SK-N-SH (cell line): ENCODE results near the gene MGST2. TPM values are rescaled to one million over a fixed set of nuclear protein-coding genes. Genes with fewer than 3 reads are reported as not detected.

Experiments
- CTCF ChIA-PET: fragments of 300-600, 350-600 bp; formaldehyde crosslinking; extraction: SDS; loops from one replicate; lab custom pipeline; 2021; lab: Yijun Ruan, JAX
- POLR2A ChIA-PET: fragments of 350-600 bp; sonication (Branson Sonifier 250); formaldehyde crosslinking; extraction: SDS; loops from one replicate; lab custom pipeline; 2020; ENCODE audit warnings: antibody characterized with exemption, inconsistent platforms; lab: Yijun Ruan, JAX
- DNase-seq: peaks from one replicate; pipeline ENCODE4 v3.0.0; 2012
- H2AFZ ChIP-seq: fragments of 200-600 bp; sonication (generic); 2 replicates; pipeline ENCODE4 v1.8.1; 2016; ENCODE audit warnings: antibody characterized with exemption, mild to moderate bottlenecking, low read depth
- H3F3A ChIP-seq: fragments of 200-600 bp; sonication (generic); replicated peaks from 2 replicates; pipeline ENCODE3; 2016; ENCODE audit warnings: antibody characterized with exemption, mild to moderate bottlenecking; ENCODE audit not compliant: insufficient read depth
- H3K27ac ChIP-seq, 2 experiments: fragments of 200-500 bp in 1 of 2; fragments of 200-600 bp in 1 of 2; sonication (Bioruptor generic) in 1 of 2; sonication (generic), shearing (Covaris generic) in 1 of 2; 2 replicates each; pipeline versions ENCODE4 v1.5.1 to v1.6.1; 2014 to 2016; ENCODE audit warnings: low read depth in 2 of 2, inconsistent platforms in 1 of 2, low read length in 1 of 2, mild to moderate bottlenecking in 1 of 2, mixed read lengths in 1 of 2
- H3K27me3 ChIP-seq: fragments of 200-600 bp; sonication (generic), shearing (Covaris generic); 2 replicates; pipeline ENCODE4 v1.6.1; 2016; ENCODE audit warnings: mixed run types; ENCODE audit not compliant: insufficient read depth
- H3K36me3 ChIP-seq, 2 experiments: fragments of 200-500 bp in 1 of 2; fragments of 200-600 bp in 1 of 2; sonication (Bioruptor generic) in 1 of 2; sonication (generic) in 1 of 2; replicated peaks in 1 of 2; 2 replicates each; pipeline versions ENCODE3 to v1.5.1; 2014 to 2016; ENCODE audit warnings: low read length in 1 of 2, mild to moderate bottlenecking in 1 of 2; ENCODE audit not compliant: insufficient read depth in 2 of 2, control insufficient read depth in 1 of 2
- H3K4me1 ChIP-seq, 2 experiments: fragments of 200-500 bp in 1 of 2; fragments of 200-600 bp in 1 of 2; sonication (Bioruptor generic) in 1 of 2; sonication (generic), shearing (Covaris generic) in 1 of 2; 2 replicates each; pipeline versions ENCODE4 v1.5.1 to v1.6.1; 2014 to 2016; ENCODE audit warnings: low read depth in 1 of 2, low read length in 1 of 2, mixed run types in 1 of 2; ENCODE audit not compliant: insufficient read depth in 2 of 2, control insufficient read depth in 1 of 2
- H3K4me2 ChIP-seq: fragments of 200-600 bp; sonication (generic), shearing (Covaris generic); 2 replicates; pipeline ENCODE4 v1.6.1; 2017; ENCODE audit warnings: mixed run types
- H3K4me3 ChIP-seq, 2 experiments: fragments of 200-500 bp in 1 of 2; fragments of 200-600 bp in 1 of 2; sonication (Bioruptor generic) in 1 of 2; sonication (generic), shearing (Covaris generic) in 1 of 2; 2 replicates each; pipeline versions ENCODE4 v1.5.1 to v1.8.1; 2014 to 2016; ENCODE audit warnings: low read depth in 2 of 2, inconsistent platforms in 1 of 2, low read length in 1 of 2, mild to moderate bottlenecking in 1 of 2, mixed read lengths in 1 of 2, moderate library complexity in 1 of 2
- H3K79me2 ChIP-seq: fragments of 200-600 bp; sonication (generic); 2 replicates; pipeline ENCODE4 v1.8.1; 2017; ENCODE audit warnings: mild to moderate bottlenecking; ENCODE audit not compliant: insufficient read depth
- H3K9ac ChIP-seq: fragments of 200-600 bp; sonication (generic); 2 replicates; pipeline ENCODE4 v1.6.1; 2017; ENCODE audit warnings: mixed run types
- H3K9me2 ChIP-seq: fragments of 200-600 bp; sonication (generic); 2 replicates; pipeline ENCODE4 v1.6.1; 2017; ENCODE audit warnings: mixed run types
- H3K9me3 ChIP-seq: fragments of 200-600 bp; sonication (generic); 2 replicates; pipeline ENCODE4 v1.6.1; 2017; ENCODE audit warnings: mixed run types, mild to moderate bottlenecking, moderate library complexity
- H4K20me1 ChIP-seq: fragments of 200-600 bp; sonication (generic); 2 replicates; pipeline ENCODE4 v1.6.1; 2017; ENCODE audit warnings: mild to moderate bottlenecking, mixed run types; ENCODE audit not compliant: insufficient read depth
- ELF1 ChIP-seq: IDR thresholded peaks from 2 replicates; pipeline ENCODE4 v1.4.0; 2012
- EP300 ChIP-seq, 2 experiments: IDR thresholded peaks; 2 replicates each; pipeline versions ENCODE4 v1.4.0 to v1.6.1; 2012; ENCODE audit warnings: borderline replicate concordance in 1 of 2, low read depth in 1 of 2, low read length in 1 of 2
- EZH2phosphoT487 ChIP-seq: fragments of 200-600 bp; sonication (generic); IDR thresholded peaks from 2 replicates; pipeline ENCODE4 v1.6.1; 2017; ENCODE audit warnings: low read depth, mixed run types, mild to moderate bottlenecking, antibody characterized with exemption, moderate library complexity, borderline replicate concordance
- FOSL2 ChIP-seq: IDR thresholded peaks from 2 replicates; pipeline ENCODE4 v1.4.0; 2012; ENCODE audit warnings: low read depth, mild to moderate bottlenecking, moderate library complexity, borderline replicate concordance
- FOXJ3 ChIP-seq: sonication (generic); formaldehyde crosslinking; IDR thresholded peaks from 2 replicates; pipeline ENCODE4 v1.5.1; 2020; ENCODE audit warnings: mild to moderate bottlenecking, missing genetic modification reagents
- FOXM1 ChIP-seq: IDR thresholded peaks from 2 replicates; pipeline ENCODE4 v1.4.0; 2012; ENCODE audit warnings: low read depth, mild to moderate bottlenecking
- GABPA ChIP-seq: IDR thresholded peaks from 2 replicates; pipeline ENCODE4 v1.4.0; 2012; ENCODE audit warnings: low read depth, mild to moderate bottlenecking
- GATA2 ChIP-seq: sonication (generic); formaldehyde crosslinking; IDR thresholded peaks from 2 replicates; pipeline ENCODE4 v1.5.0; 2020; ENCODE audit warnings: mild to moderate bottlenecking, missing genetic modification reagents
- MXI1 ChIP-seq: IDR thresholded peaks from 2 replicates; pipeline ENCODE4 v1.6.1; 2012; ENCODE audit warnings: mild to moderate bottlenecking, low read depth, low read length, improper control_type of control experiment
- NFIC ChIP-seq: IDR thresholded peaks from 2 replicates; pipeline ENCODE4 v1.4.0; 2012; ENCODE audit warnings: borderline replicate concordance
- POLR2AphosphoS5 ChIP-seq: IDR thresholded peaks from 2 replicates; pipeline ENCODE4 v1.6.1; 2012; ENCODE audit warnings: low read depth, low read length
- TCF12 ChIP-seq: IDR thresholded peaks from 2 replicates; pipeline ENCODE4 v1.4.0; 2012
- YY1 ChIP-seq: IDR thresholded peaks from 2 replicates; pipeline ENCODE4 v1.4.0; 2012; ENCODE audit warnings: low read depth, mild to moderate bottlenecking
- ZBTB33 ChIP-seq: IDR thresholded peaks from 2 replicates; pipeline ENCODE4 v1.4.0; 2012; ENCODE audit warnings: low read depth, borderline replicate concordance
- WGBS: methylation state at CpG from one replicate; pipeline ENCODE4 v1.1.6; 2017; ENCODE audit warnings: low lambda C conversion rate; 5-methylcytosine and 5-hydroxymethylcytosine counted together
- polyA plus RNA-seq, 3 experiments: library from polyadenylated mRNA; depleted of rRNA; stranded (reverse); fragments of >200 nt; gene quantifications; 2 replicates each; pipeline ENCODE4 v1.2.3, GENCODE V29; 2012
- TF ChIP-seq, protein P1 (sequence below): IDR thresholded peaks from 2 replicates; pipeline ENCODE4; 2012
- TF ChIP-seq, protein P2 (sequence below): fragments of 150-350 bp; IDR thresholded peaks from 2 replicates; pipeline ENCODE4 v1.6.1; 2016; ENCODE audit warnings: mild to moderate bottlenecking, low read depth, low read length
- TF ChIP-seq, protein P3 (sequence below): fragments of 150-350 bp; IDR thresholded peaks from 2 replicates; pipeline ENCODE4 v1.6.1; 2017; ENCODE audit warnings: antibody characterized with exemption, low read length, low read depth, borderline replicate concordance
- TF ChIP-seq, protein P4 (sequence below): IDR thresholded peaks from 2 replicates; pipeline ENCODE4 v1.4.0; 2012; ENCODE audit warnings: low read depth, borderline replicate concordance

Gene MGST2
- polyA plus RNA-seq, 1 of the 3 experiments (the other 2 are of a cell fraction): 26.5 TPM

- TF ChIP-seq, protein P1, sequence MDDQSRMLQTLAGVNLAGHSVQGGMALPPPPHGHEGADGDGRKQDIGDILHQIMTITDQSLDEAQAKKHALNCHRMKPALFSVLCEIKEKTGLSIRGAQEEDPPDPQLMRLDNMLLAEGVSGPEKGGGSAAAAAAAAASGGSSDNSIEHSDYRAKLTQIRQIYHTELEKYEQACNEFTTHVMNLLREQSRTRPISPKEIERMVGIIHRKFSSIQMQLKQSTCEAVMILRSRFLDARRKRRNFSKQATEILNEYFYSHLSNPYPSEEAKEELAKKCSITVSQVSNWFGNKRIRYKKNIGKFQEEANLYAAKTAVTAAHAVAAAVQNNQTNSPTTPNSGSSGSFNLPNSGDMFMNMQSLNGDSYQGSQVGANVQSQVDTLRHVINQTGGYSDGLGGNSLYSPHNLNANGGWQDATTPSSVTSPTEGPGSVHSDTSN: no peak
- TF ChIP-seq ELF1: no peak
- TF ChIP-seq EP300 (IDR thresholded peaks at IDR 0.05; ENCODE audit: borderline replicate concordance in 1 of 2, low read depth in 1 of 2, low read length in 1 of 2): no peak
Observed at GRCh38 chr4:139686988-139687387, 21.4 kb downstream of the MGST2 start (continued).

DNA sequence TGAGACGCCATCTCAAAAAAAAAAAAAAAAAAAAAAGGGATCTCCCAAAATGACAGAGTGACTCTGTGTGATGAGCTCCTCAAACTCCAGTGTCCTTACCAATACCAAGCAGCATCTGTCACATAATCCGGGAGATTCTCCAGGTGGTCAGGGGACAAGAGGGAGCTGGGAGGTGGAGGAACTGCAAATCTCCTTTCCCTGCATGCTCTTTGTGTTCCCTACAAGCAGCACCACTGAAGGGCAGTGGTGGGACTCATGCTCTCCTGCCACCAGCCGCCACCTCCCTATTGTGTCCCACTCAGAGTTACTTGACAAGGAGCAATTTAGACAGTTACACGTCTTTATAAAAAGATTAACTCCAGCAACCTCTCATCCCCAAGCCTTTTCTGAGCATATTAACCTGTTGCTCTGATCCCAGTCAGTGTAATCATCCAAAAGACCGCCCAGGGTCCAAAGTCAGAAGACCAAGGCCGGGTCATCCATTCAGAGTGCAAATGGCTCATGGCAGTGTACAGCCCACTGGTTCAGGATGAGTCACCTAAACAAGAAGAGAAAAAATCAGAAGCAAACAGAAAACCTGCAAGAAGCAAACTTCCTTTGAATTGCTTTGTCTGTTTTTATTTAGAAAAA lies 23.6 kb downstream of the MGST2 start:
- ChIA-PET POLR2A (no interaction called here), CTCF (no interaction called here)

More for the DNA sequence above, 23.6 kb downstream of the MGST2 start:
- 94% methylated on average over 6 of the region's 6 CpGs for WGBS
- no peak overlapping the region for H3K27ac ChIP-seq
- H4K20me1 ChIP-seq: no peaks in the 10 kb centered on the region
- H3K9me2 ChIP-seq: no peaks in the 10 kb centered on the region
- no peak for DNase-seq
- no peaks in the 10 kb centered on the region; the same call in 1 of the 2 replicates for H3K79me2 ChIP-seq
- H3K9me3 ChIP-seq: no peaks in the 10 kb centered on the region
- H3K4me3 ChIP-seq: no peak overlapping the region
- TF ChIP-seq YY1: no peak
- TF ChIP-seq GATA2 (CRISPR knock-in tag): no peak
- TF ChIP-seq EZH2phosphoT487: no peak
- TF ChIP-seq MXI1: no peak
- no peak for TF ChIP-seq GABPA
- no peak for TF ChIP-seq FOXM1
- TF ChIP-seq NFIC: no peak
- TF ChIP-seq, protein P2, sequence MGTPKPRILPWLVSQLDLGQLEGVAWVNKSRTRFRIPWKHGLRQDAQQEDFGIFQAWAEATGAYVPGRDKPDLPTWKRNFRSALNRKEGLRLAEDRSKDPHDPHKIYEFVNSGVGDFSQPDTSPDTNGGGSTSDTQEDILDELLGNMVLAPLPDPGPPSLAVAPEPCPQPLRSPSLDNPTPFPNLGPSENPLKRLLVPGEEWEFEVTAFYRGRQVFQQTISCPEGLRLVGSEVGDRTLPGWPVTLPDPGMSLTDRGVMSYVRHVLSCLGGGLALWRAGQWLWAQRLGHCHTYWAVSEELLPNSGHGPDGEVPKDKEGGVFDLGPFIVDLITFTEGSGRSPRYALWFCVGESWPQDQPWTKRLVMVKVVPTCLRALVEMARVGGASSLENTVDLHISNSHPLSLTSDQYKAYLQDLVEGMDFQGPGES: no peak
- TF ChIP-seq ZBTB33: no peak
- TF ChIP-seq, protein P3, sequence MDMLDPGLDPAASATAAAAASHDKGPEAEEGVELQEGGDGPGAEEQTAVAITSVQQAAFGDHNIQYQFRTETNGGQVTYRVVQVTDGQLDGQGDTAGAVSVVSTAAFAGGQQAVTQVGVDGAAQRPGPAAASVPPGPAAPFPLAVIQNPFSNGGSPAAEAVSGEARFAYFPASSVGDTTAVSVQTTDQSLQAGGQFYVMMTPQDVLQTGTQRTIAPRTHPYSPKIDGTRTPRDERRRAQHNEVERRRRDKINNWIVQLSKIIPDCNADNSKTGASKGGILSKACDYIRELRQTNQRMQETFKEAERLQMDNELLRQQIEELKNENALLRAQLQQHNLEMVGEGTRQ: no peak
- TF ChIP-seq ELF1: no peak
- no peak for TF ChIP-seq FOXJ3
- no peak for TF ChIP-seq POLR2AphosphoS5
- no peak for TF ChIP-seq FOSL2
- no peak for TF ChIP-seq TCF12
- TF ChIP-seq, protein P4, sequence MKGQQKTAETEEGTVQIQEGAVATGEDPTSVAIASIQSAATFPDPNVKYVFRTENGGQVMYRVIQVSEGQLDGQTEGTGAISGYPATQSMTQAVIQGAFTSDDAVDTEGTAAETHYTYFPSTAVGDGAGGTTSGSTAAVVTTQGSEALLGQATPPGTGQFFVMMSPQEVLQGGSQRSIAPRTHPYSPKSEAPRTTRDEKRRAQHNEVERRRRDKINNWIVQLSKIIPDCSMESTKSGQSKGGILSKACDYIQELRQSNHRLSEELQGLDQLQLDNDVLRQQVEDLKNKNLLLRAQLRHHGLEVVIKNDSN: no peak
- TF ChIP-seq, all 33 proteins: peak for 0
- Histone ChIP-seq H2AFZ (no peak overlapping the region), H3F3A (no peaks in the 10 kb centered on the region), H3K4me1 (peaks cover 0 to 7% of the 10 kb centered on the region in 2 experiments; a peak in 2 of 4 replicates), H3K36me3 (no peaks in the 10 kb centered on the region), H3K27me3 (no peaks in the 10 kb centered on the region), H3K4me2 (no peak overlapping the region), H3K9ac (no peak overlapping the region)
